GM15510 (cell line): ENCODE data around the gene ENG.

Experiments
- POLR2A ChIP-seq: IDR thresholded peaks from 3 replicates; pipeline ENCODE4 v1.6.1; 2011; ENCODE audit warnings: borderline replicate concordance; ENCODE audit not compliant: insufficient read length; ENCODE audit errors: extremely low read depth

The ENG gene

GRCh38 chr9:127822108-127822507 lies 32.4 kb downstream of the ENG start:
- TF ChIP-seq POLR2A, result no peak

- no peak for TF ChIP-seq POLR2A
Measured at GRCh38 chr9:127818574-127818973, 35.9 kb downstream of the ENG start.

GRCh38 chr9:127817881-127818434 lies 36.5 kb downstream of the ENG start:
- no peak for TF ChIP-seq POLR2A

GRCh38 chr9:127816728-127817127 lies 37.7 kb downstream of the ENG start:
- TF ChIP-seq POLR2A, result no peak

- TF ChIP-seq POLR2A, result no peak
Measured at GRCh38 chr9:127816362-127816725, 38.1 kb downstream of the ENG start.

- no peak for TF ChIP-seq POLR2A
Measured at GRCh38 chr9:127815512-127816361, 38.7 kb downstream of the ENG start.

GRCh38 chr9:127814619-127815511 lies 39.6 kb downstream of the ENG start:
- no peak for TF ChIP-seq POLR2A

- no peak for TF ChIP-seq POLR2A
Measured at GRCh38 chr9:127813686-127814226, 40.7 kb downstream of the ENG start.

GRCh38 chr9:127812936-127813675 lies 41.4 kb downstream of the ENG start:
- TF ChIP-seq POLR2A, result no peak

- no peak for TF ChIP-seq POLR2A
Measured at GRCh38 chr9:127812011-127812410, 42.4 kb downstream of the ENG start.

- TF ChIP-seq POLR2A, result no peak
Measured at GRCh38 chr9:127810378-127811187, 43.9 kb downstream of the ENG start.

- TF ChIP-seq POLR2A, result no peak
Measured at GRCh38 chr9:127809540-127810377, 44.7 kb downstream of the ENG start.
